Adrenal gland (tissue), 12 donors: ENCODE data around the gene NHEJ1. TPM values are rescaled to one million over a fixed set of nuclear protein-coding genes. Genes with fewer than 3 reads are reported as not detected.

Experiments
- DNase-seq, 7 donors: peaks; one replicate each; pipeline ENCODE4 v3.0.0-alpha.2; 2019 to 2020
- H3K27ac ChIP-seq, 5 donors: fragments of 200-600 bp; sonication (generic) in 4 of 5; 1 replicate in 3 of 5; 2 replicates in 2 of 5; pipeline versions ENCODE4 v1.5.1 to v1.8.0; 2016 to 2020; ENCODE audit warnings: mild to moderate bottlenecking in 1 of 5
- H3K27me3 ChIP-seq: fragments of 200-600 bp; 2 replicates; pipeline ENCODE4 v1.8.0; 2021
- H3K36me3 ChIP-seq, 2 donors: fragments of 200-600 bp; replicated peaks in 1 of 2; 1 replicate in 1 of 2; 2 replicates in 1 of 2; pipeline versions ENCODE4 v1.5.1 to v1.8.0; 2018 to 2022
- H3K4me1 ChIP-seq, 2 donors: fragments of 200-600 bp; replicated peaks in 1 of 2; 1 replicate in 1 of 2; 2 replicates in 1 of 2; pipeline versions ENCODE4 v1.5.1 to v1.8.0; 2018 to 2021
- H3K4me3 ChIP-seq, 4 donors: fragments of 200-600 bp; sonication (generic) in 3 of 4; one replicate each; pipeline ENCODE4 v1.5.1; 2016 to 2018
- H3K9me3 ChIP-seq, 3 donors: fragments of 200-600 bp; sonication (generic) in 1 of 3; replicated peaks in 1 of 3; 1 replicate in 2 of 3; 2 replicates in 1 of 3; pipeline versions ENCODE4 v1.5.1 to v1.8.0; 2016 to 2021
- CTCF ChIP-seq, 6 experiments: fragments of 450-650 bp in 4 of 6; fragments of 200-600 bp in 2 of 6; sonication (generic) in 1 of 6; IDR thresholded peaks; 1 replicate in 5 of 6; 2 replicates in 1 of 6; pipeline versions ENCODE4 v1.5.1 to v1.8.0; 2016 to 2021; ENCODE audit warnings: antibody characterized with exemption in 6 of 6, mild to moderate bottlenecking in 2 of 6, moderate library complexity in 1 of 6
- POLR2A ChIP-seq, 2 donors: fragments of 450-650 bp; IDR thresholded peaks; one replicate each; pipeline ENCODE4 v1.6.1; 2017; ENCODE audit warnings: antibody characterized with exemption in 2 of 2, mild to moderate bottlenecking in 2 of 2, moderate library complexity in 1 of 2
- WGBS, 4 donors: extraction: QIAGEN DNeasy Blood & Tissue Kit in 2 of 4; methylation state at CpG; one replicate each; pipeline versions ENCODE4 v1.1.5 to v1.1.7; 2013 to 2017; 5-methylcytosine and 5-hydroxymethylcytosine counted together
- intact Hi-C, 2 donors: fragments of 100-400 bp; cut with DNase I; formaldehyde crosslinking; loops; one replicate each; pipeline versions ENCODE4 v1.14.1 to v1.15.0; 2022 to 2023
- polyA plus RNA-seq, 3 donors: library from polyadenylated mRNA; stranded (reverse); fragments of 200-250 nt in 2 of 3; fragments of 350-450 nt in 1 of 3; fragmentation: Illumina TruSeq in 1 of 3; extraction: RNeasy Lipid Tissue Mini Kit (QIAGEN cat#74804) in 1 of 3; gene quantifications; one replicate each; pipeline ENCODE4 v1.2.3, GENCODE V29; 2013 to 2014
- total RNA-seq, 9 donors: library from RNA; depleted of rRNA in 4 of 9; stranded (reverse); fragments of >200 nt in 4 of 9; fragments of 120-200 nt in 1 of 9; fragmentation: NEBNext Ultra II Directional in 1 of 9; extraction: Animal tissue kit (Norgen Biotek cat#: 25700) in 1 of 9; gene quantifications; one replicate each; pipeline versions ENCODE4 v1.1.0 to v1.2.4, GENCODE V29; 2013 to 2023
- donor health status: healthy with polysubstance abuse.
- donor health status: Bipolar disorder and iron deficiency.
- donor health status: DM: yes; HTN: yes; CAD: no.
- donor health status: DM: no; HTN: no; CAD: no.
- donor health status: DM: no; HTN: no; CAD: no.
- donor health status: DM: yes; HTN: yes; CAD: no.

Gene NHEJ1
- total and polyA plus RNA-seq, 12 donors, result 5.7 to 26.0 (median 17.1) TPM

- no peak for DNase-seq
- H3K36me3 ChIP-seq, result no peaks in the 10 kb centered on the region
- intact Hi-C loops, result no loop called here
- H3K27ac ChIP-seq, result no peak overlapping the region
- no peaks in the 10 kb centered on the region for H3K4me1 ChIP-seq
- H3K4me3 ChIP-seq, result no peak overlapping the region
- H3K27me3 ChIP-seq, result no peaks in the 10 kb centered on the region
- no peak for TF ChIP-seq CTCF (IDR thresholded peaks at IDR 0.05)
- TF ChIP-seq POLR2A (IDR thresholded peaks at IDR 0.05), result no peak
- H3K9me3 ChIP-seq, result no peaks in the 10 kb centered on the region
Measured at GRCh38 chr2:219084791-219085190, 75.8 kb downstream of the NHEJ1 start.

- Histone ChIP-seq H3K4me3 (no peak overlapping the region), H3K4me1 (no peaks in the 10 kb centered on the region), H3K27me3 (no peaks in the 10 kb centered on the region), H3K9me3 (no peaks in the 10 kb centered on the region), H3K27ac (no peak overlapping the region), H3K36me3 (no peaks in the 10 kb centered on the region)
- 64 to 87% (median 84%) methylated on average over 5 of the region's 5 CpGs for WGBS, 4 donors
- intact Hi-C loops, result no loop called here
- no peak for DNase-seq
- no peak for TF ChIP-seq CTCF (IDR thresholded peaks at IDR 0.05)
- no peak for TF ChIP-seq POLR2A (IDR thresholded peaks at IDR 0.05)
Measured at GRCh38 chr2:219082332-219082958, 78.2 kb downstream of the NHEJ1 start.

- intact Hi-C loops, result no loop called here
- no peak overlapping the region for H3K4me3 ChIP-seq
- no peak overlapping the region for H3K27ac ChIP-seq
- TF ChIP-seq POLR2A (IDR thresholded peaks at IDR 0.05) (no peak), CTCF (IDR thresholded peaks at IDR 0.05) (no peak)
- no peaks in the 10 kb centered on the region for H3K27me3 ChIP-seq
- no peak for DNase-seq
- peaks cover 0 to 3% of the 10 kb centered on the region in 2 donors for H3K36me3 ChIP-seq
- no peaks in the 10 kb centered on the region for H3K4me1 ChIP-seq
- no peaks in the 10 kb centered on the region for H3K9me3 ChIP-seq
Measured at GRCh38 chr2:219081701-219082331, 78.8 kb downstream of the NHEJ1 start.

GRCh38 chr2:219081096-219081495, 79.5 kb downstream of the NHEJ1 start:
- no peak overlapping the region for H3K27ac ChIP-seq
- H3K36me3 ChIP-seq, result peaks cover 0 to 10% of the 10 kb centered on the region in 2 donors
- H3K27me3 ChIP-seq, result no peaks in the 10 kb centered on the region
- H3K4me3 ChIP-seq, result no peak overlapping the region
- WGBS, 4 donors, result 87 to 94% (median 92%) methylated on average over 7 of the region's 7 CpGs
- DNase-seq, result no peak
- no peak for TF ChIP-seq POLR2A (IDR thresholded peaks at IDR 0.05)
- TF ChIP-seq CTCF (IDR thresholded peaks at IDR 0.05), result no peak
- intact Hi-C loops, result no loop called here
- no peaks in the 10 kb centered on the region for H3K4me1 ChIP-seq
- H3K9me3 ChIP-seq, result no peaks in the 10 kb centered on the region
